Hepatocyte (in vitro differentiated cells): ENCODE results near the gene DDX18.

Experiments used
- CTCF ChIP-seq: fragments of 200-600 bp; sonication (generic); IDR thresholded peaks from 2 replicates; pipeline ENCODE4 v1.5.1; 2016; ENCODE audit warnings: antibody characterized with exemption, mild to moderate bottlenecking; ENCODE audit not compliant: poor library complexity
- EZH2 ChIP-seq: fragments of 200-600 bp; sonication (generic); IDR thresholded peaks from 2 replicates; pipeline ENCODE4 v1.6.1; 2016; ENCODE audit warnings: antibody characterized with exemption, mild to moderate bottlenecking, borderline replicate concordance

GRCh38 chr2:117828870-117829269 lies 14.4 kb downstream of the DDX18 start:
- TF ChIP-seq EZH2: no peak
- TF ChIP-seq CTCF: no peak
